Neural progenitor cell (in vitro differentiated cells): ENCODE results near the gene FAM20C.

Experiments used
- CTCF ChIP-seq: fragments of 200-600 bp; sonication (generic); IDR thresholded peaks from 2 replicates; pipeline ENCODE4 v1.5.1; 2017; ENCODE audit warnings: antibody characterized with exemption, mild to moderate bottlenecking
- EZH2 ChIP-seq: fragments of 200-600 bp; sonication (generic); IDR thresholded peaks from 2 replicates; pipeline ENCODE4 v1.6.1; 2017; ENCODE audit warnings: antibody characterized with exemption, mild to moderate bottlenecking, moderate library complexity

DNA sequence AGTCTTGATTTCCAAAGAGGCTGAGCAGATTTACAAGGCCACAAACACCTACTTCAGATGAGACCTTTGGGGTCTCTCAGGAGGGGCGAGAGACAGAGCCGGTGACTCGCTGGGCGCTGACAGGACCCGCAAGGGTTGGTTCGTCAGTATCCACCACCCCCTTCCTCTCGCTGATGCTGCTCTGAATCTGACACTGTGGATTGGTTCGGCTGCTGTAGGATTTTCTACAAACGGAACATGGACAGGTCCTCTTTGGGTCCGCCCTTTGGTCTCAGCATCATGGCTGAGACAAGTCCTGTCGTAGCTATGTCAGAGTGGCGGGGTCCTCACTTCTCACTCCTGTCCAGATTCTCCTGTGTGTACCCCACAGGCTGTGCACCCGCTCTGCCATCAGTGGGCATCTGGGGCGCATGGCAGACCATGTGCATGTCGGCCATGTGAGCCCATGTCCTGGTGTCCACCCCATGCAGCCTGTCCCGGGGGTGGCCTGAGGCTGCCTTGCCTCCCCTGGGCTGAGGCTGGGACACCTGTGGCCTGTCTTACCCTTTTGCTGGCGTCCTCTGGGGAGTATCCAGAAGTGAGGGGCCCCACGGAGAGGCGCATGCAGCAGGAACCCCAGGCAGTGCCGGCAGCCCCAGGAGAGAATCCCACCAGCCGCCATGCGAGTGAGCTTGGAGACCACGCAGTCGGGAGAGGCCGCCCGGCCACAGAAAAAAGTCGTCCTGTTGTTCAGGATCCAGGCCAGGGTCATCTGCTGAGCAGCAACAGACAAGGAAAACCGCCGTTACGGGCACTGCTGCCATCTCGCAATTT, 21.6 kb upstream of the FAM20C start:
- TF ChIP-seq CTCF (no peak), EZH2 (no peak)
